GM18505 (cell line): ENCODE results near the gene PARL.

Source experiments
- ATAC-seq: cut with Tn5 transposase; IDR thresholded peaks from one replicate; pipeline ENCODE4 v1.9.1; 2021; ENCODE audit not compliant: unreplicated experiment
- POLR2A ChIP-seq: IDR thresholded peaks from 4 replicates; pipeline ENCODE4 v1.6.1; 2011; ENCODE audit warnings: borderline replicate concordance; ENCODE audit not compliant: insufficient read depth, insufficient read length; ENCODE audit errors: extremely low read depth

PARL gene

DNA sequence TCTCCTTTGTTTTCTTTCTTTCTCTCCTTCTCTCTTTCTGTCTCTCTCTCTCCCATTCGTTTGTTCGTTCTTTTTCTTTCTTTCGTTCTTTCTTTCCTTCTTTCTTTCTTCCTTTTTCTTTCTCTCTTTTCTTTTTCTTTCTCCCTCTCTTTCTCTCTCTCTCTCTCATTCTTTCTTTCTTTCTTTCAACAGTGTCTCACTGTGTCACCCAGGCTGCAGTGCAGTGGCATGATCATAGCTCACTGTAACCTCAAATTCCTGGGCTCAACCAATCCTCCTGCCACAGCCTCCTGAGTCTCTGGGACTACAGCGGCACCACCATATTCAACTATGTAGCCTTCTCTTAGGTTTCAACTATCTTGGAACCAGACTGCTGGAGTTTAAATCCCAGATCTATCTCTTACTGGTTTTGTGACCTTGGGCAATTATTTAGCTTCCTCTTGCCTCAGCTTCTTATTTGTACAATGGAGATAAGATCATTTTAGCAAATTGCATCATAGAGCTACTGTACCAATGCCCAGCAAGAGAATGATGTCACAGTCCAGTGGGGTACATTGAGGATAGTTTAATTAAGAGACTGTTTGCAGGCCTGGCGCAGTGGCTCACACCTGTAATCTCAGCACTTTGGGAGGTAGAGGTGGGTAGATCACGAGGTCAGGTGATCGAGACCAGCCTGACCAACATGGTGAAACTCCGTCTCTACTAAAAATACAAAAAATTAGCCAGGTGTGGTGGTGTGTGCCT is 27.3 kb upstream of the PARL start:
- no peak for TF ChIP-seq POLR2A
- no peak for ATAC-seq

DNA sequence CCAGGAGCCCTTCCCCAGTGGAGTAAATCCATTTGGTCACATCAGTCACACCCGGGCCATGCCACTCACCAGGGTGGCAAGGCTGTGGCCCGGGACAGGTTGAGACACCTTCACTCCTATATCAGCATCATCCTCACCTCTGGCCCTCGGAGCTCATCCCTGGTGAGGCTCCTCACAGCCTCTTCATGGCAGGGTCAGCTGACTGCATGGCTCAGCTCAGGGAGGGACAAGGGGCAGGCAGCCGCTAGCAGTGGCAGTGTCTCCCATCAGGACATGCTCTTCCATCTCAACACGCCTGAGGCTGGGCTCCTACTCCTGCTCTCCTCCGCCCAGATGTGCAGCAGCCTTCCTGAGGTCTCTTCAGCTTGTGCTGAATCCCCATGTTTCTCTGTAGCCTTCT is 26.4 kb upstream of the PARL start:
- ATAC-seq = no peak
- TF ChIP-seq POLR2A = no peak

GRCh38 chr3:183909030-183909600 is 24.4 kb upstream of the PARL start:
- no peak for ATAC-seq
- no peak for TF ChIP-seq POLR2A

DNA sequence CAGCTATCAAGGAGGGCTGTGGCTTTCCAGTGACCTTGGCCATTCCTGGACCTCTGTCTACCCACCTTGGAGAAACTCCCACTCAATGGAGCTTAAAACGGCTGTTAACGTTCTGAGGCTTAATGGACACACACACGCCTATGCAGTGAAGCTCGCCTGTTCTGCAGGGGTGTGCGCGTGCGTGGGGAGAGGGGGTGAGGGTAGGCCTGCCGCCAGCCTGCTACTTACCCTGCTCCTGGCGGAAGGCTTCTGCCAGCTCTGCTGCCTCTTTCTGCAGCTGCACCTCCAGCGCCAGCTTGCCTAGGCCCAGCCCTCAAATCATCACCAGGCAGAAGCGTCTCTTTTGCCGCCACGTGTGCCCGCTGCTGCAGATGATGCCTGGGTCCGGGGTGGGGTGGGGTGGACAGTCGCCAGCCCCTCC is 23.2 kb upstream of the PARL start:
- TF ChIP-seq POLR2A = no peak
- ATAC-seq = no peak

- TF ChIP-seq POLR2A = no peak
- ATAC-seq = no peak
Observed at GRCh38 chr3:183907176-183907575, 22.5 kb upstream of the PARL start.

DNA sequence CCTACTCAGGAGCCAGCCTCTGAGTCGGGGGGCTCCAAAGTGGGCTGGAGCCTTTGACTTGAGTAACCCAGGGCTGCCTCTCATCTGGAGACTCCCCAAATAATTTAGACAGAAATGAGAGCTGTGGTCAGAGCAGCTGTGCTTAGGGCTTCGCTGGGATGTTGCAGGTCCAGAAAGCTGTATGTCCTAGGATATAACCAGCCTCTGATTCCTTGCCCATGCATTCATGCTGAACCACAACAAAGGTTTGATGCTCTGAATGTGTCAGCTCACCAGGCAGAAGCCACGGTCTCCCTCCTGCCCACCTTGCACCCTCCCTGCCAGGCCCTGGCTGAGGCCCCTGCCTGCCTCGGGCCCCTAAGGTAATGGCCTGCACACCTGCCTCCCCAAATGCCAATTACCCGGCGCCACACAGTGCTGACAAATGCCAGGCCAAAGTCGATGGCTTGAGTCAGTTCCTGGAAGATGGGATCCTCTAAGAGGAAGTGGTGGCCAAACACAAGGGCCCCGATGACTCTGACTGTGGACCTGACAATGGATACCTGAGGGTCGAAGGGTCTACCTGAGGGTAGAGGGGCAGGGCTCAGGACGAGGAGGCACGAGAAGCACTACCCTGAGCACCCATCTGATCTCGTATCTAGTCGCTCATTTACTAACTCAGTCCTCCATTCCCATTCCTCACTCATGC is 21.7 kb upstream of the PARL start:
- ATAC-seq = no peak
- no peak for TF ChIP-seq POLR2A

DNA sequence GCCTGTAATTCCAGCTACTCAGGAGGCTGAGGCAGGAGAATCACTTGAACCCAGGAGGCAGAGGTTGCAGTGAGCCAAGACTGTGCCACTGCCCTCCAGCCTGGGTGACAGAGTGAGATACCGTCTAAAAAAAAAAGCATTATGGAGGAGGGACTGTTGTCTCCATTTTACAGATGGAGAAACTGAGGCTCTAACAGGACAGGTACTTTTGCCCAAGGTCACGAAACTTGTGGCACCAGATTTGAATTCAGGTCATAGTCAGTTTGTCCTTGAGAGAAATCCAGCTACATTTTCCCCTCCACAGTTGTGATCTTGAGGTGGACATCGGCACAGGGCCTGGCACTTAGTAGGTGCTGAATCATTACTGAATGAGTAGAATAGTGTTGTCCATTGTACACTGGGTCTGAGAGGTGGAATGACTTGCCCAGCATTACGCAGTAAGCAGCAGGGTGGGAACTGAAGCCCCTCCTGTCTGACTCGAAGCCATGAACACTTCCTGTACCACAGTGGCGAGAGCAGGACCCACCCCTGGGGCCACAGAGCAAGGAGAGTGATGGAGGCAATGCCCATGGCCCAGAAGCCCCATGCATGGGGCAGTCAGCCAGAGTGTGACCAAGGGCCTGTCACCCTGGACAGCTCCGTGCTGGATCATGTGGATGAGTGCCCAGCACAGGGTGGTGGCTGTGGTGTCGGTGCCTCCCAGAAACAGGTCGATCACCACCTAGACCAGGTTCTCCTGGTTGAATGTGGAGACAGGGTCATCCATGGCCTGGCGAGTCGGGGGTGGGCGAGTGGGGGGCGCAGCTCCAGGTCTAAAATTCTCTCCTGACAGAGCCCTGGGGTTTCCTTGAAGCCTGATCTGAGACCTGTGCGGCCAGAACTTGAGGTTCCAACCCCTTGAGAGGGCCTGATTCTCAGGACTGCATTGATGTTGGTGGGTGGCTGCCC is 20.4 kb upstream of the PARL start:
- ATAC-seq = no peak
- no peak for TF ChIP-seq POLR2A

- no peak for ATAC-seq
- no peak for TF ChIP-seq POLR2A
Observed at GRCh38 chr3:183898028-183898431, 13.3 kb upstream of the PARL start.

DNA sequence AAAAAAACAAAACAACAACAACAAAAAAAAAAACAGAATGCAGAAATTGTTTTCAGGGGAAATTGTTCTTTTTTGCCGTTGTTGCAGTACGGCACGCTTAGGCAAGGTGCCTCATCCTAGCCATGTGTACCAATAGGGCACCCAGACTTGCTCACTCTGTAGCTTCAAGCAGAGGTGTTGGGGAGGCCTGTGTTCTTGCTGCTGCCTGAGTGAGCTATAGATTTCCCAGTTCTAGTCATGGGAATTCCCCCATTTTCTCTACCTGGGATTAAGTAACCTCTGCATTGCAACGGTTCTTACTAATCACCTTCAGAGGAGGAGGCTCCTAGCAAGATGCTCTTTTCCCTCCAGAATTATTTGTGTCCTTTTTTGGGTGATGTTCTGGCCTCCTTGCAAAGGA is 12.9 kb upstream of the PARL start:
- no peak for TF ChIP-seq POLR2A
- ATAC-seq = no peak

GRCh38 chr3:183896610-183897009 is 11.9 kb upstream of the PARL start:
- TF ChIP-seq POLR2A = no peak

DNA sequence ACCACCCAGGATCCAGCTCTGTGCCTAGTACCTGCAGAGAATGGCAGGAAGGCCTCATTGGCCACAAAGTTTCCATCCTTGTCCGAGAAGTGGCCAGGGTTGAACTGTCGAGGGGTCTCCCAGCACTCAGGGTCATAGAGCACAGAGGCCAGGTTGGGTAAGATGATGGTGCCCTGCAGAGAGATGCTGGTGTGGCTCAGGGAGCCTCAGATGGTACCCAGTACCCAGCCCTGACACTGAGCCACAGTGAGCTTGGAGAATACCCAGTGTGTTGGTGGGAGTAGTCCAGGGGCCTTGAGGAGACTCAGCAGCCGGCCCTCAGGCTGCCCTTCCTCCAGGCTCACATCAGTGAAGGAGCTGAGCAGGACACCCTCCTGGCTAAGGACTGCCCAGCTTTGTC is 11.5 kb upstream of the PARL start:
- no peak for ATAC-seq
- TF ChIP-seq POLR2A = no peak

More at GRCh38 chr3:183896610-183897009, 11.9 kb upstream of the PARL start:
- ATAC-seq = no peak

DNA sequence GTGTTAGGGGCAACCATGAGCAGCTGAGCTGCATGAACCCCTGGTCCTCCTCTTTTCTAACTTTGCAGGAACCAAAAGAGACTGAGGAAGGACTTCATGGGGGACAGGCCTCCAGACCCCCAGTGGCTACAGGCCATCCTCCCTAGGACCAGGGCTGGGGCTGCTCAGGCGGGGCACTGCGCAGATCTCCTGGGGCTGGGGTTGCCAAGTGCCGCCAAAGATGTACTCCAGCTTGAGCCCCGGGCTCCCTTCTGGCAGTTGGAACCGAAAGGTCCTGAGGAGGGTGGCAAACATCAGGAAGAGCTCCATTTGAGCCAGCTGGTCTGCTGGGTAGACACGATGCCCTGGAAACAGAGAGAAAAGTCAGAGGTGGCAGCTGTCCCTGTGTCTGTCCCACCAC is 11.1 kb upstream of the PARL start:
- no peak for ATAC-seq
- no peak for TF ChIP-seq POLR2A

DNA sequence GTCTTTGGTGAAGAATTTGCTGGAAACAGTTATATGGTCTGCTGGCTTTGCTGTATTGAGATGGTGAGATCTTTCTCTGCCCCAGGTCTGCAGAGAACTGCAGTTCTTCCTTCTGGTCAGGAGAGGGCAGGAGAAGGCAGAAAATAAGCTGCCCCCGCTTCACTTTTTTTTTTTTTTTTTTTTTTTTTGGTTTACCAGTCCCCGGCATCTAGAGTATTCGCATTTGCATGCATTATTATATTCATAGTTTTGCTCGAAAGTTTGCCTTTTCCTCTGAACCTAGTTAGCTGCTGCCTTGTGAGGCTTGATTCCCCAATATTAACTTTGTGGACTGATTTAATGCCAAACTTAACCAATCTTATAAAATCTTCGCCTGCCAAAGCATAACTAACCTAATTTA is 10.6 kb upstream of the PARL start:
- TF ChIP-seq POLR2A = no peak
- no peak for ATAC-seq
